HEK293 (cell line): ENCODE data around the gene CCDC167.

ENCODE experiments used
- BCL11A ChIP-seq: fragments of 450-650 bp; formaldehyde crosslinking; IDR thresholded peaks from 2 replicates; pipeline ENCODE4 v1.5.1; 2016; ENCODE audit warnings: low read depth, missing biosample characterization, missing genetic modification characterization
- CTCF ChIP-seq: fragments of 450-650 bp; formaldehyde crosslinking; IDR thresholded peaks from 2 replicates; pipeline ENCODE4 v1.5.1; 2016; ENCODE audit warnings: missing biosample characterization, missing genetic modification characterization
- INSM2 ChIP-seq: fragments of 450-650 bp; formaldehyde crosslinking; IDR thresholded peaks from 2 replicates; pipeline ENCODE4 v1.5.1; 2016; ENCODE audit warnings: missing biosample characterization, missing genetic modification characterization
- KLF10 ChIP-seq: fragments of 450-650 bp; IDR thresholded peaks from 2 replicates; pipeline ENCODE4 v1.5.1; 2018; ENCODE audit warnings: missing biosample characterization, mild to moderate bottlenecking, missing genetic modification characterization
- KLF17 ChIP-seq: fragments of 450-650 bp; formaldehyde crosslinking; IDR thresholded peaks from 2 replicates; pipeline ENCODE4 v1.5.1; 2016; ENCODE audit warnings: missing biosample characterization, missing genetic modification characterization
- PBX3 ChIP-seq: sonication (generic); formaldehyde crosslinking; IDR thresholded peaks from 2 replicates; pipeline ENCODE4 v1.8.1; 2022; ENCODE audit warnings: mild to moderate bottlenecking, moderate library complexity, missing genetic modification reagents
- SETDB1 ChIP-seq: IDR thresholded peaks from one replicate; pipeline ENCODE4 v1.6.1; 2017; ENCODE audit warnings: mild to moderate bottlenecking, low read length, moderate library complexity, mixed read lengths; ENCODE audit not compliant: insufficient read length
- ZIC2 ChIP-seq: fragments of 450-650 bp; formaldehyde crosslinking; IDR thresholded peaks from 2 replicates; pipeline ENCODE4 v1.5.1; 2016; ENCODE audit warnings: missing biosample characterization, missing genetic modification characterization
- ZNF114 ChIP-seq: fragments of 450-650 bp; formaldehyde crosslinking; IDR thresholded peaks from 2 replicates; pipeline ENCODE4 v1.5.0; 2017; ENCODE audit warnings: missing biosample characterization, missing genetic modification characterization
- ZNF184 ChIP-seq: fragments of 450-650 bp; IDR thresholded peaks from 2 replicates; pipeline ENCODE4 v1.5.1; 2018; ENCODE audit warnings: missing biosample characterization, mild to moderate bottlenecking, missing genetic modification characterization
- ZNF23 ChIP-seq: fragments of 450-650 bp; formaldehyde crosslinking; IDR thresholded peaks from 2 replicates; pipeline ENCODE4 v1.5.1; 2016; ENCODE audit warnings: missing biosample characterization, missing genetic modification characterization, borderline replicate concordance
- ZNF292 ChIP-seq: fragments of 450-650 bp; formaldehyde crosslinking; IDR thresholded peaks from 2 replicates; pipeline ENCODE4 v1.5.1; 2016; ENCODE audit warnings: low read depth, missing biosample characterization, missing genetic modification characterization, borderline replicate concordance
- ZNF624 ChIP-seq: fragments of 450-650 bp; formaldehyde crosslinking; IDR thresholded peaks from 2 replicates; pipeline ENCODE4 v1.5.1; 2017; ENCODE audit warnings: missing biosample characterization, missing genetic modification characterization
- ZNF785 ChIP-seq: fragments of 450-650 bp; formaldehyde crosslinking; IDR thresholded peaks from 2 replicates; pipeline ENCODE4 v1.5.1; 2016; ENCODE audit warnings: missing biosample characterization, missing genetic modification characterization

GRCh38 chr6:37541346-37541745 is 41.7 kb upstream of the CCDC167 start:
- TF ChIP-seq KLF10 (no peak), PBX3 (CRISPR knock-in tag) (no peak), KLF17 (no peak), ZIC2 (tag by site-specific recombination) (no peak), SETDB1 (no peak), ZNF785 (no peak), CTCF (tag by site-specific recombination) (no peak), ZNF624 (no peak), BCL11A (tag by site-specific recombination) (no peak), ZNF114 (tag by site-specific recombination) (no peak), ZNF184 (tag by site-specific recombination) (no peak), INSM2 (tag by site-specific recombination) (no peak), ZNF23 (tag by site-specific recombination) (no peak), ZNF292 (tag by site-specific recombination) (no peak)
